Left renal pelvis (tissue), 4 donors: ENCODE data around the gene FLOT1. TPM values are rescaled to one million over a fixed set of nuclear protein-coding genes. Genes with fewer than 3 reads are reported as not detected.
"Not testable (repeated sequence)": the region's sequence is repeated elsewhere in the genome, so short reads cannot be mapped to it uniquely, and the experiment has no call there.

Experiments used
- DNase-seq, 4 donors: peaks; one replicate each; pipeline ENCODE4 v3.0.0-alpha.2; 2013; ENCODE audit warnings: low read depth in 4 of 4, low spot score in 3 of 4
- polyA plus RNA-seq, 4 donors: library from polyadenylated mRNA; unstranded; fragments of 120-200 nt; gene quantifications; one replicate each; pipeline ENCODE4 v1.2.1, GENCODE V29; 2013; ENCODE audit not compliant: insufficient read length in 4 of 4

Gene FLOT1
- polyA plus RNA-seq, 4 donors = 103 to 143 (median 138) TPM

- DNase-seq = no peak
Measured at GRCh38 chr6:30768634-30769087, 26.2 kb upstream of the FLOT1 start.

DNA sequence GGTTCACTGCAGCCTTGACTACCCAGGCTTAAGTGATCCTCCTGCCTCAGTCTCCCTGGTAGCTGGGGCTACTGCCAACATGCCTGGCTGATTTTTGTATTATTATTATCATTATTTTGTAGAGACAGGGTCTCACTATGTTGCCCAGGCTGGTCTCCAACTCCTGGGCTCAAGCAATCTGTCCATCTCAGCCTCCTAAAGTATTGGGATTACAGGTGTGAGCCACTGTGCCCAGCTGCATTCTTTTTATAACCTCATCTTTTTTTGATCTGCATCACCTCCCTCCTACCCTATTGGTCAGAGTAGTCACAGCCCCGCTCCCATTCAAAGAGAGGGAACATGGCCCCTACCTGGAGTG lies 25.4 kb upstream of the FLOT1 start:
- DNase-seq = no peak

- DNase-seq = no peak
Measured at GRCh38 chr6:30767158-30767943, 24.9 kb upstream of the FLOT1 start.

- DNase-seq = no peak
Measured at GRCh38 chr6:30766461-30767157, 24.1 kb upstream of the FLOT1 start.

GRCh38 chr6:30765495-30765894 lies 23.0 kb upstream of the FLOT1 start:
- not testable (repeated sequence) for DNase-seq

GRCh38 chr6:30764490-30765043 lies 22.1 kb upstream of the FLOT1 start:
- not testable (repeated sequence) for DNase-seq

GRCh38 chr6:30763618-30764489 lies 21.4 kb upstream of the FLOT1 start:
- DNase-seq = no peak

DNA sequence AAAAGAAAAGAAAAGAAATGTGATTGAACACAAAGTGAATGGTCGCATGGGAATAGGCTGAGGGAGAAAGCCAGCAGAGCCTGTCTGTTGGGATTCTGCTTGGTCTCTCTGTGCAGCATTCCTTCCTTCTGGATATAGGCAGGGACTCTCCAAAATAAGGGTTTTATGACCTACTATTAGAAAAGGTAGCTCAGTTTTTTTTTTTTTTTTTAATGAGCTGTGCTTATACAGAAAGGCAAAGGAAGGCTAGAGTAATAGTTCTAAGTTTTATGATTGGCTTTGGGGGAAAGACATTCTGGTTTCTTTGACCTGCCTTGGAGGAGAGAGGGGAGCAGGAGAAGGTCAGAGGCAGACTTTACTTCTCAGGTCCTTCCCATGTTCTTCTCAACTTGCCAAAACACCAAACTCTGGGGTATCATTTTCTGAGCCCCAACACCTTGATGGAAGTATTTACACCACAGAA lies 20.7 kb upstream of the FLOT1 start:
- no peak for DNase-seq

DNA sequence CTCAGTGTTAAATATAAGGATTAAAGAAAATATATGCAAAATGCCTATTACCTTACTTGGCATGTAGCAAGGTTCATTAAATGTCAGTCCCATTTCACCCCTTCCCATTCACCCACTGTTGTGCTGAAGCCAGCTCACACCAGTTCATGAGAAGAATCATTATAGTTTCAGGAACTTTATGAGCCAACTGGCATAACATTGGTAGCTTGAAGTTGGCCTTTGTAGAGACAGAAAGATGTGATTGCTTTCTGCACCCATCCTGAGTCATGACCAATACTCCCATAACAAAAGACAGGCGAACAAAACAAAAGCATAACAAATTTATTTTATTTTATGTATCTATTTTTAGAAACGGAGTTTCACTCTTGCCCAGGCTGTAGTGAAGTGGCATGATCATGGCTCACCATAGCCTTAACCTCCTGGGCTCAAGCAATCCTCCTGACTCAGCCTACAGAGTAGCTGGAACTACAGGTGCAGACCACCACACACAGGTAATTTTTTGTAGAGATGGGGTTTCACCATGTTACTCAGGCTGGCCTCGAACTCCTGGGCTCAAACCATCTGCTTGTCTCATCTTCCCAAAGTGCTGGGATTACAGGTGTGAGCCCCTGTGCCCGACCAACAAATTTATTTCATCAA lies 19.4 kb upstream of the FLOT1 start:
- DNase-seq = no peak

GRCh38 chr6:30760549-30760948 lies 18.1 kb upstream of the FLOT1 start:
- no peak for DNase-seq

- no peak for DNase-seq
Measured at GRCh38 chr6:30759575-30760239, 17.2 kb upstream of the FLOT1 start.

- no peak for DNase-seq
Measured at GRCh38 chr6:30757261-30757904, 14.9 kb upstream of the FLOT1 start.

- DNase-seq = not testable (repeated sequence)
Measured at GRCh38 chr6:30756405-30757003, 14.0 kb upstream of the FLOT1 start.

GRCh38 chr6:30754631-30755030 lies 12.1 kb upstream of the FLOT1 start:
- DNase-seq = no peak

- DNase-seq = no peak
Measured at GRCh38 chr6:30752157-30752927, 9.9 kb upstream of the FLOT1 start.

- DNase-seq = no peak
Measured at GRCh38 chr6:30750379-30750668, 7.8 kb upstream of the FLOT1 start.

DNA sequence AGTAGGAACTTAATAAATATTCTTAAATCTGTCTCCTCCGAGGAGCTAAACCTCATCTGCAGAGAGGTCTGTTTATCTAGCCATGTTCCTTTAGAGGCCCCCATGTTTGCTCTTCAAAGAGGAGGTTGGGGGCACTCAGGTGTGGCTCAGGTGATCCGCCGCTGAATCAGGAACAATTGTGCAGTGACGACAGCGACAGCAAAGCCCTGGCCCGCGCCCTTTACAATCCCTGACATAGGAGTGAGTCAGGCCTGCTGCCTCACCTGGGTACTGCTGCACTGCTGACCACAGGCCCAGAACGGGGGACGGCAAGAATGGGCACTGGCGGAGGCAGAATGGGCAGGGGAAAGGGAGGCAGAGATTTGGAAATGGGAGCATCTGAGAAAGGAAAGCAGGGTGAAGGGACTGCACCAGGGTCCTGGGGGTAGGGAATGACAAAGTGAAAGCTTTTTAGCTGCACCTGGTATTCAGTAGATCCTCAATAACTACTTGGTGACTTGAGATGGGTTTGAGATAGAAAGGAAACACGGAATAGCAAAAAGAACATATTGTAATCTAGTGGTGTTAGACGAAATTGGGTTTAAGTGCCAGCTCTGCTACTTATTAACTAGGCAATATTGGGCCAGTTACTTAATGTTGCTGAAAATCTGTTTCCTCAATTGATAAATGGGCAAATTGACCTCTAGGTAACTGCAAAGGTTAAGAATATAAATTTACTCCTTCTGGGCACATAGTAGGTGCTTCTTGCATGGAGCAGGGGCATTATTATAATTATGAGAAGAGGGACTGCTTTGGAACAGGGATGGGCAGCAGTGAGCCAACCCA lies 7.3 kb upstream of the FLOT1 start:
- DNase-seq = no peak
